ENCODE results near the gene TRMT5.

The TRMT5 gene

DNA sequence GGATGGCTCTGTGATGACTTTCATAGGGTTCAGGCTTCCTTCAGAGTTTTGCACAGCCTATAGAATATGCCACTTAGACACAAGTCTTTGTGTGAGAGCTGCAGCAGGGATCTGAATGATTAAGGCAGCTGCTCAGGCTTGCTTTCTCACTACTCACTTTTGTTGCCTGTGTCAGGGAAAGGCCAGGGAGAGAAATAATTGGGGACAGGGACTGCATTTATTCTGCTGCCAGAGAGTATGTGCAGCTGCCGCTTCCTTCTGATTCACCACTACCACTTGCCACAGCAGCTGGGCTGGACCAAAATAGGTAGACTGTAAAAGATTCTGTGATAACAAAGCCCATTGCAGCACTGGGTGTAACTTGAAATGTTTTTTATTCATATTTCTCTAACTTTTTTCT is 49.7 kb downstream of the TRMT5 start:
- no peak for DNase-seq (ENCODE audit: extremely low read depth, insufficient read length)
- TF ChIP-seq, protein P1, sequence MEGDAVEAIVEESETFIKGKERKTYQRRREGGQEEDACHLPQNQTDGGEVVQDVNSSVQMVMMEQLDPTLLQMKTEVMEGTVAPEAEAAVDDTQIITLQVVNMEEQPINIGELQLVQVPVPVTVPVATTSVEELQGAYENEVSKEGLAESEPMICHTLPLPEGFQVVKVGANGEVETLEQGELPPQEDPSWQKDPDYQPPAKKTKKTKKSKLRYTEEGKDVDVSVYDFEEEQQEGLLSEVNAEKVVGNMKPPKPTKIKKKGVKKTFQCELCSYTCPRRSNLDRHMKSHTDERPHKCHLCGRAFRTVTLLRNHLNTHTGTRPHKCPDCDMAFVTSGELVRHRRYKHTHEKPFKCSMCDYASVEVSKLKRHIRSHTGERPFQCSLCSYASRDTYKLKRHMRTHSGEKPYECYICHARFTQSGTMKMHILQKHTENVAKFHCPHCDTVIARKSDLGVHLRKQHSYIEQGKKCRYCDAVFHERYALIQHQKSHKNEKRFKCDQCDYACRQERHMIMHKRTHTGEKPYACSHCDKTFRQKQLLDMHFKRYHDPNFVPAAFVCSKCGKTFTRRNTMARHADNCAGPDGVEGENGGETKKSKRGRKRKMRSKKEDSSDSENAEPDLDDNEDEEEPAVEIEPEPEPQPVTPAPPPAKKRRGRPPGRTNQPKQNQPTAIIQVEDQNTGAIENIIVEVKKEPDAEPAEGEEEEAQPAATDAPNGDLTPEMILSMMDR (IDR thresholded peaks at IDR 0.05; ENCODE audit: insufficient read depth, low read length, poor library complexity, severe bottlenecking): no peak

DNA sequence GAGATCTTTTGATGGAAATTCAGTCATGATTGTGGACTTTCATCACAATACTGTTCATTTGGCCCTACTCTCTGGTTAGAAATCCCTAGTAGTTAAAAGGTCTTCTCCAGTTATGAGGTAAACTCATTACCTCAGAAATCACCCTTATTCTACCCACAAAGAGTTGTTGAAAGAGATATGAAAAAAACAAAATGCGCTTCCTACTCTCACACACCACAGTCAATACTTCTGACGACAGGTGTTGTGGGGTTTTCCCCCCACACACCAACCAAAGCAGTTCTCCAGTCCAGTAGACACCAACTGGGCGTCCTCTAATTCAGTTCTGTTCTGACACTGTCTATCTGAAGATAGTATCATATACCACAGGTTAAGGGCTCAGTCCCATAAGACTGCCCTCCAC is 54.9 kb downstream of the TRMT5 start:
- Histone ChIP-seq H3K27me3 (replicated peaks; ENCODE audit: control insufficient read depth, insufficient read depth, low read length) (no peaks in the 10 kb centered on the region), H3K36me3 (ENCODE audit: control insufficient read depth, insufficient read depth, low read length) (no peaks in the 10 kb centered on the region), H3K4me3 (replicated peaks; ENCODE audit: low read depth, low read length) (no peak overlapping the region)
- DNase-seq (ENCODE audit: extremely low read depth, insufficient read length): peak; percentile 18
- TF ChIP-seq, protein P1 (IDR thresholded peaks at IDR 0.05; ENCODE audit: insufficient read depth, low read length, poor library complexity, severe bottlenecking): no peak

More for the DNA sequence above, 49.7 kb downstream of the TRMT5 start:
- Histone ChIP-seq H3K36me3 (ENCODE audit: control insufficient read depth, insufficient read depth, low read length) (no peaks in the 10 kb centered on the region), H3K27me3 (replicated peaks; ENCODE audit: control insufficient read depth, insufficient read depth, low read length) (no peaks in the 10 kb centered on the region), H3K4me3 (replicated peaks; ENCODE audit: low read depth, low read length) (no peak overlapping the region)

DNA sequence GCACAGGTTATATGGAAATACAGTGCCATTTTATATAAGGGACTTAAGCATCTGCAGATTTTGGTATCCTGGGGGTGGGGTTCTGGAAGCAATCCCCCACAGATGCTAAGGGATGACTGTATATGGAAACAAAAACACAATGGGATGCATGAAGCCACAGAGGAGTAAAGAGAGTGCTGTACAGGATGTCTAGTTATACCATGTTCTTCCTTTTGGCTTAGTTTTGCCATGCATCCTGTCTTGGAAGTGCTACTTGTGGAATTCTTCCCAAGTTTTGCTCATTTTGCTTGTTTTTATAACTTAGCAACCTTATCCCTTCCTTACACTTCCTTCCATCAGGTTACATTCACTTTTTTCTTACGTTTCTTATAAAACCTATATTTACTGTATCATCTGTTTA is 55.6 kb downstream of the TRMT5 start:
- DNase-seq (ENCODE audit: extremely low read depth, insufficient read length): no peak
- TF ChIP-seq, protein P1 (IDR thresholded peaks at IDR 0.05; ENCODE audit: insufficient read depth, low read length, poor library complexity, severe bottlenecking): no peak
- no peaks in the 10 kb centered on the region for H3K36me3 ChIP-seq (ENCODE audit: control insufficient read depth, insufficient read depth, low read length)
- H3K4me3 ChIP-seq (replicated peaks; ENCODE audit: low read depth, low read length): no peak overlapping the region
- no peaks in the 10 kb centered on the region for H3K27me3 ChIP-seq (replicated peaks; ENCODE audit: control insufficient read depth, insufficient read depth, low read length)

DNA sequence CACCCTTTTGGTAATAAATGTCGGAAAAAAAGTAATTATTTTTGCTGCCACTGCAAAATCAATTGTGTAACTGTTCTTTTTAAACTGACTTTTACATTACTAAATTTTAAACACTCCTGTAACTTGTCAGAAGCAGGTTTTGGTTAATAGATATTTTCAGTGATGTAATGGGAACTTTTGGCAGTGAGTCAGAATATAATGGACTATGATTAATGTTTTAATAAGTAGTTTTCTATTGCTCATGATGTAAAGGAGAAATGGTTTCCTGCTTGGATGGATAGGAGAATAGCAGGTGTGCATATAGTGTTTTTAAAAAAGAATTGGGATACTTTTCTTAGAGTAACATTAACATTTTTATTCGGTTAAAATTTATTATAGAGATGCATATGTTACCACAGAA is 58.8 kb downstream of the TRMT5 start:
- DNase-seq (ENCODE audit: extremely low read depth, insufficient read length): no peak
- no peaks in the 10 kb centered on the region for H3K27me3 ChIP-seq (replicated peaks; ENCODE audit: control insufficient read depth, insufficient read depth, low read length)
- no peaks in the 10 kb centered on the region for H3K36me3 ChIP-seq (ENCODE audit: control insufficient read depth, insufficient read depth, low read length)
- no peak overlapping the region for H3K4me3 ChIP-seq (replicated peaks; ENCODE audit: low read depth, low read length)
- TF ChIP-seq, protein P1 (IDR thresholded peaks at IDR 0.05; ENCODE audit: insufficient read depth, low read length, poor library complexity, severe bottlenecking): no peak

All from GM06990 (cell line).